A673 (cell line): ENCODE data around the gene TMEM18.

ENCODE experiments used
- CTCF ChIP-seq: fragments of 300-800, 200-600 bp; sonication (generic); conservative IDR thresholded peaks from 2 replicates; pipeline ENCODE4 v1.5.1; 2017; ENCODE audit warnings: low read depth, mild to moderate bottlenecking, antibody characterized with exemption, low read length, moderate library complexity, mixed read lengths
- EZH2 ChIP-seq: fragments of 200-600 bp; sonication (generic); IDR thresholded peaks from 2 replicates; pipeline ENCODE4 v1.6.1; 2017; ENCODE audit warnings: borderline replicate concordance, low read depth, mild to moderate bottlenecking, mixed read lengths, antibody characterized with exemption, low read length; ENCODE audit not compliant: poor library complexity, severe bottlenecking

- TF ChIP-seq CTCF: no peak
- TF ChIP-seq EZH2: no peak
Measured at GRCh38 chr2:651951-652373, 25.2 kb downstream of the TMEM18 start.
